ENCODE results near the gene CDK16.

Gene CDK16

GRCh38 chrX:47218280-47218919, at the start of gene CDK16:
Gene CDK16, plus strand, starts transcription at chrX:47218681. Its CDS starts 4,877 bp downstream, at chrX:47223558.
- peak; percentile 18 for DNase-seq (ENCODE audit: low read depth, low spot score)

- no peak for DNase-seq (ENCODE audit: low read depth, low spot score)
These were observed 49.2 kb upstream of the CDK16 start for GRCh38 chrX:47169273-47169672.

- no peak for DNase-seq (ENCODE audit: low read depth, low spot score)
These were observed 48.6 kb upstream of the CDK16 start for GRCh38 chrX:47169726-47170515.

GRCh38 chrX:47170861-47171692, 47.4 kb upstream of the CDK16 start:
- DNase-seq (ENCODE audit: low read depth, low spot score), result no peak

DNA sequence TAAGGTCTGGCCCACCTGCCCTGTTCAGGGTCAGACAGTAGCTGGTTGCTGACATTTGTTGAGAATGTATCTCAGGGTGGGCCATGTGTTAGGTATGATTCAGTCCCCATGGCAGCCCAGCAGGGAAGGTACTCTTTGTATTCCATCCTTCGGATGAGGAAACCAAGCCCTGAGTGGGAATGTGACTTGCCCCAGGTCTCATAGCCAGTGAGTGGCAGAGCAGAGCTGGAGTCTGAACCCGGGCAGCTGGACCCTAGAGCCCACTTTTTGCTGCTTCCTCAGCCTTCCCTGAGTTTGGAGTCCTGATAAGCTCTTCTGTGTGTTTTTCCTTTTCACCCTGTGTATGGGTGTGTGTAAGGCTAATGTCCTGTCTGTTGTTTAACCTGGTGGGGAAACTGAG, 46.5 kb upstream of the CDK16 start:
- DNase-seq (ENCODE audit: low read depth, low spot score), result no peak

- DNase-seq (ENCODE audit: low read depth, low spot score), result no peak
These were observed 45.9 kb upstream of the CDK16 start for GRCh38 chrX:47172549-47172948.

DNA sequence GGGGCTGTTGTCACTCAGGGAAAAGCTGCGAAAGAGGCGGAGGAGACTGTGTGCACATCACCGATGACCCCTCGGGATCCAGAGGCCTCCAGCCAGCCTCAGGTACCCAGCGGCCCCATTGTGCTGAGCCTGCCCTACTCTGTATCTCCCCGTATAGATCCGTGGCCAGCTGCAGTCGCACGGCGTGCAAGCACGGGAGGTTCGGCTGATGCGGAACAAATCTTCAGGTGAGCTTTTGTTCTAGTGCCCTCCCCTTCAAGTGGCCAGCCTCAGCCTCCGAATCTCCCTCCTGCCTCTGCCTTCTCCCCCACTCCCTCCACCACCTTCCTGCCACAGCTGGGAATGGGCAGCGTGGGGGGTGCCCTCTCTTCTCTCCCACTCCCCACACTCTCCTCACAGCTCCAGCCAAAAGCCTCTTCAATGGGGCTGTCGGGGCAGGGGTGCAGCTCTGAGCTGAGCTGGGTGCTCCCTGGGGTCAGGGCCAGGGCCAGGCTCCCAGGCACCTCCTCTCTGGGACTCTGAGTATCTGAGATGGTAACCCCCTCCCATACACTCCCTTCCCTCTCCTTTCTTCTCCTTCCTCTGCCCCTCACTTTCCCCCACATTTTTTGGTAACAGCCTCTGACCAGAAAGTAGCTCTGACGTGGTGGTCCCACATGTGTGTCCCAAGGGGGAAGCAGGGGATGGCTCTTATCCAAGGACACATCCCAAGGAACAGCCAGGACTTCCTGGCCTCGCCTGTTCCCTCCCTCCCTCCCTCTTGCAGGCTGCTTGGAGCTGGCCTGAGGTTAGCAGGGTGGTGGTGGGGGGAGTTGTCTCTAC, 45.3 kb upstream of the CDK16 start:
- DNase-seq (ENCODE audit: low read depth, low spot score), result no peak

- no peak for DNase-seq (ENCODE audit: low read depth, low spot score)
These were observed 44.1 kb upstream of the CDK16 start for GRCh38 chrX:47174376-47174775.

- no peak for DNase-seq (ENCODE audit: low read depth, low spot score)
These were observed 43.5 kb upstream of the CDK16 start for GRCh38 chrX:47174846-47175587.

DNA sequence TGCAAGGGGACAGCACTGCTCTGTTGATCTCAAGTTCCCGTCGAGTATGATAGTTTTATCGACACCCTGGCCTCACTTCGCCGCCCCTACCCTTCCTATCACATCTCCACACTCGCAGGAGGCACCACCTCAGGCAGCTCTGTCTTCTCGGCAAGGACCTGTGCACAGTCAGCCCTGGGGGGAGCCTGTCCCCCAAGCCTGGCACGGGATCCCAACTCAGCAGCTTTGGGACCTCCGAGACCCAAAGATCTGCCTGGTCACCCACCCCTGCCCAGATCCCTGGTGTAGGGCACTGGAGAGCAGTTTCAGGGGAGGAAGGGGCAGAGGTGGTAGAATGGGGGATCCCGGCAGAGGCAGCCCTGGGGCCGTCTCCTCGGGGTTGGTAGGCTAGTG, 42.9 kb upstream of the CDK16 start:
- no peak for DNase-seq (ENCODE audit: low read depth, low spot score)

GRCh38 chrX:47176101-47176740, 42.3 kb upstream of the CDK16 start:
- DNase-seq (ENCODE audit: low read depth, low spot score), result no peak

GRCh38 chrX:47177079-47177478, 41.4 kb upstream of the CDK16 start:
- DNase-seq (ENCODE audit: low read depth, low spot score), result no peak

DNA sequence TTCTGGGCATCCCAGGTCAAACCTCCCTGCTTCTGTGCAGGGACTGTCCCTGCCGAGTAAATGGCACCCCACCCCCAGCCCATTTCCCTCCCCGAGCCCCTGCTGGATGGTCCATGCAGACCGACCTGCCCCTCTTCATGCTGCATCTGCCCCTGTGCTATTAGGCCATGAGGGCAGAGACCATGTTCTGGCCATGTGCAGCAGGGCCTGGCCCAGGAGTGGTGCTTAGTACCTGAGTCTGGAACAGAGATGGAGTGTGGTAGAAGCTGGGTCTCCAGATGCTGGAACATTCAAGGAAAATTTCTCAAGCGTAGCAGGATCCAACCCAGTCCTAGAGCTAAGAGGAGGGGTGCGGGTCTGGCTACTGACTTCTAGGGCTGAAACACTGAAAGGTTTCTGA, 40.1 kb upstream of the CDK16 start:
- DNase-seq (ENCODE audit: low read depth, low spot score), result no peak

GRCh38 chrX:47179221-47179927, 39.1 kb upstream of the CDK16 start:
- DNase-seq (ENCODE audit: low read depth, low spot score), result no peak

GRCh38 chrX:47179928-47180255, 38.6 kb upstream of the CDK16 start:
- DNase-seq (ENCODE audit: low read depth, low spot score), result no peak

DNA sequence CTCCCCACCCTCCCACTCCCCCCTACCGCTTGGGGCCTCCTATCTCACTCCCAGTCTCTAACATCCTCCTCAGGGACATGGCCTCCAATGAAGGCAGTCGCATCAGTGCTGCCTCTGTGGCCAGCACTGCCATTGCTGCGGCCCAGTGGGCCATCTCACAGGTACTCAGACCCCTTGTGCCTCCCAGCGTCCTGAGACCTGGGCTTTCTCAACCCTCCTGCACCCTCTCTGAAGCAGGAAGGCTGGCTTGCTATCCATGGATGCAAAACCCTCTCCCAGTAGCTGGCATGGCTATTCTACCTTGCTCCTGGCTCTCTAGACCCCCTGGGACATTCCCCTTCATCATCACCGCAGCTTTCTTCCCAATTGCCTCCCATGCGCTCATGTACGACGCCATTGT, 38.1 kb upstream of the CDK16 start:
- DNase-seq (ENCODE audit: low read depth, low spot score), result no peak

GRCh38 chrX:47181301-47181700, 37.2 kb upstream of the CDK16 start:
- DNase-seq (ENCODE audit: low read depth, low spot score), result no peak

- DNase-seq (ENCODE audit: low read depth, low spot score), result no peak
These were observed 36.3 kb upstream of the CDK16 start for GRCh38 chrX:47182106-47182700.

DNA sequence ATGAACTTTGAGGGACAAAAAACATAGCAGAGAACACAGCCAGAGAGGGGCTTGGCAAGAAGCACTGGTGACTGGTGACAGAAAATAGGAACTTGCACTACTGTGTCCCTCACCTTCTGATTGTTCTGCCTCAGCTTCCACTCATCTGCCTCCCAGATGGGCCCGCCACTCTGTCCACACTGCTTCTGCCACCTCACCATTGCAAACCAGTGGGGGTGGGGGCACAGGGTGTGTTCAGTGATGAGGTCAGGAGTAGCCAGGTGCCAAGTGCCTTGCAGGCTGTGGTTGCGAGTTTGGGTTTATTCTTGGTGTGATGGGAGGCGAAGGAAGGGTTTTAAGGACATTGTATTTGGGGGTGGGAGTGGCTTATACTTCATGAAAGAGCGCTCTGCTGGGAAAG, 34.0 kb upstream of the CDK16 start:
- DNase-seq (ENCODE audit: low read depth, low spot score), result no peak

Measured in activated naive CD8-positive, alpha-beta T cell treated with anti-CD3 and anti-CD28 coated beads, Interleukin-2, amount 50 U/mL, for 16 hours (primary cell).